A549 (cell line): ENCODE data around the gene NUDCD3.

Experiments
- RCOR1 ChIP-seq: fragments of 150-350 bp; IDR thresholded peaks from 2 replicates; pipeline ENCODE4 v1.6.1; 2014; ENCODE audit warnings: antibody characterized with exemption, low read length, low read depth
- USF2 ChIP-seq: fragments of 450-650 bp; IDR thresholded peaks from 2 replicates; pipeline ENCODE4 v1.6.1; 2014; ENCODE audit warnings: antibody characterized with exemption
- TF ChIP-seq, protein P1 (sequence below): fragments of >200 bp; sonication (Bioruptor Twin); formaldehyde crosslinking; IDR thresholded peaks from 3 replicates; pipeline ENCODE4 v1.5.1; 2016

DNA sequence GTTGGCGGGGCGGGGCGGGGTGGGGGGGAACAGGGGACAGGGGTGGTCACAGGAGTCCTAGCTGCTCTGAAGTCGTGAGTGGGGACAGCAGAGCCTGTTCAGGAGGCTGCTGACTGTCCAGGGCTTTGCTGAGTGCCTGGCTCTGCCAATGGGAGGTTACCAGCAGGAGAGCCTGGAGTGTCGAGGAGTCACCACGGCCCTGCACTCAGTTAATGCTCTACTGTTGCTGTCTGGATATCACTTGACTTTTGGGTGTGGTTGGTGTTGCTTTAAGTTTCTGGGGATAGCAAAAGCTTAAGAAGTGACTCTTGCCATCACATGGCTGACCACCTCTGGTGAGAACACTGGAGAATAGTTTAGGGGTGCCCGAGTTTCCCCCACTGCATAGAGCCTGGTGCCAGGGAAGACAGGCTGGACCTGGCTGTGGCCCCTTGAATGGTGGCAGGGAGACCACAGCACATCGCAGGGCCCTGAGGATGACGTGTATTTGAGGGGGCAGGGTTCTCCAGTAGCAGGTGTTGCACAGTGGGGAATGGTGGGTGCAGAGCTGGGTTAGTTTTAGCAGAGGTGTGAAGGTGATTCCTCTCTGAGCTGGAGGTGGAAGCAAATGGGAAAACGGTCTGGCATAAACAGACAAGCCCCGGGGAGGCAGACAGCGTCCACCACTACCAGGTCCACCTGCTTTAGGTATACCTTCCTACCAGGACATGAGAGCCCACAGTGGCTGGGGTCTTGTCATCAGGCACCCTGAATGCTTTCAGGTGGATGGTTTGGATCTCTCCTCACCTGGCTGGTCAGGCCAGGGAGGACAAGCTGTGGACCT is 110.9 kb downstream of the NUDCD3 start:
- TF ChIP-seq USF2, result no peak
- TF ChIP-seq, protein P1, sequence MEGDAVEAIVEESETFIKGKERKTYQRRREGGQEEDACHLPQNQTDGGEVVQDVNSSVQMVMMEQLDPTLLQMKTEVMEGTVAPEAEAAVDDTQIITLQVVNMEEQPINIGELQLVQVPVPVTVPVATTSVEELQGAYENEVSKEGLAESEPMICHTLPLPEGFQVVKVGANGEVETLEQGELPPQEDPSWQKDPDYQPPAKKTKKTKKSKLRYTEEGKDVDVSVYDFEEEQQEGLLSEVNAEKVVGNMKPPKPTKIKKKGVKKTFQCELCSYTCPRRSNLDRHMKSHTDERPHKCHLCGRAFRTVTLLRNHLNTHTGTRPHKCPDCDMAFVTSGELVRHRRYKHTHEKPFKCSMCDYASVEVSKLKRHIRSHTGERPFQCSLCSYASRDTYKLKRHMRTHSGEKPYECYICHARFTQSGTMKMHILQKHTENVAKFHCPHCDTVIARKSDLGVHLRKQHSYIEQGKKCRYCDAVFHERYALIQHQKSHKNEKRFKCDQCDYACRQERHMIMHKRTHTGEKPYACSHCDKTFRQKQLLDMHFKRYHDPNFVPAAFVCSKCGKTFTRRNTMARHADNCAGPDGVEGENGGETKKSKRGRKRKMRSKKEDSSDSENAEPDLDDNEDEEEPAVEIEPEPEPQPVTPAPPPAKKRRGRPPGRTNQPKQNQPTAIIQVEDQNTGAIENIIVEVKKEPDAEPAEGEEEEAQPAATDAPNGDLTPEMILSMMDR, result no peak
- TF ChIP-seq RCOR1, result no peak
